Osteocyte (in vitro differentiated cells): ENCODE data around the gene HAGHL. TPM values are rescaled to one million over a fixed set of nuclear protein-coding genes. Genes with fewer than 3 reads are reported as not detected.

Experiments used
- DNase-seq: peaks from one replicate; pipeline ENCODE4 v3.0.0; 2021; ENCODE audit warnings: mixed read lengths; ENCODE audit not compliant: unreplicated experiment; ENCODE audit errors: extremely low spot score
- H3K27ac Mint-ChIP-seq: one replicate; pipeline ENCODE4 v1.8.0; 2021; ENCODE audit warnings: mild to moderate bottlenecking, mixed read lengths; ENCODE audit not compliant: unreplicated experiment
- H3K27me3 Mint-ChIP-seq: one replicate; pipeline ENCODE4 v1.8.0; 2021; ENCODE audit warnings: mixed read lengths; ENCODE audit not compliant: unreplicated experiment
- H3K36me3 Mint-ChIP-seq: one replicate; pipeline ENCODE4 v1.8.0; 2021; ENCODE audit warnings: mixed read lengths; ENCODE audit not compliant: unreplicated experiment
- H3K4me1 Mint-ChIP-seq: one replicate; pipeline ENCODE4 v1.8.0; 2021; ENCODE audit warnings: mixed read lengths; ENCODE audit not compliant: unreplicated experiment
- H3K4me3 Mint-ChIP-seq: one replicate; pipeline ENCODE4 v1.8.0; 2021; ENCODE audit warnings: mild to moderate bottlenecking, moderate library complexity, mixed read lengths; ENCODE audit not compliant: unreplicated experiment
- H3K9me3 Mint-ChIP-seq: one replicate; pipeline ENCODE4 v1.8.0; 2021; ENCODE audit warnings: mixed read lengths; ENCODE audit not compliant: unreplicated experiment
- CTCF ChIP-seq: fragments of 200-600 bp; sonication (generic); IDR thresholded peaks from 2 replicates; pipeline ENCODE4 v1.5.0; 2021; ENCODE audit warnings: antibody characterized with exemption, mild to moderate bottlenecking, moderate library complexity
- total RNA-seq: library from RNA; stranded (reverse); gene quantifications from 2 replicates; pipeline ENCODE4 v1.2.1, GENCODE V29; 2021

Gene HAGHL
- total RNA-seq, 1 donor from 2014 or later, result 17.3 TPM

- no peak for TF ChIP-seq CTCF
- Mint-ChIP-seq H3K27ac (peak overlapping the region; percentile 75), H3K36me3 (no peaks in the 10 kb centered on the region), H3K9me3 (no peaks in the 10 kb centered on the region), H3K4me3 (peak overlapping the region; percentile 79), H3K4me1 (peaks cover 22% of the 10 kb centered on the region), H3K27me3 (no peaks in the 10 kb centered on the region)
- DNase-seq, result no peak
Measured at GRCh38 chr16:720447-720989, 6.4 kb upstream of the HAGHL start.

- H3K4me3 Mint-ChIP-seq, result peak within 1 kb of the TSS; percentile 79
- peak; percentile 92 for DNase-seq
- no peaks in the 10 kb centered on the region for H3K9me3 Mint-ChIP-seq
- H3K27ac Mint-ChIP-seq, result peak within 1 kb of the TSS; percentile 75
- H3K36me3 Mint-ChIP-seq, result no peaks in the 10 kb centered on the region
- H3K27me3 Mint-ChIP-seq, result no peaks in the 10 kb centered on the region
- H3K4me1 Mint-ChIP-seq, result peaks cover 18% of the 10 kb centered on the region
- peak; percentile 7 for TF ChIP-seq CTCF
Measured at GRCh38 chr16:720990-721764, 5.7 kb upstream of the HAGHL start, which contains the start of gene ANTKMT. TSS of gene ANTKMT (plus strand) at chr16:721146. CDS start at chr16:721275, 129 bp downstream.

- Mint-ChIP-seq H3K27me3 (no peaks in the 10 kb centered on the region), H3K4me1 (peaks cover 16% of the 10 kb centered on the region), H3K9me3 (no peaks in the 10 kb centered on the region), H3K36me3 (no peaks in the 10 kb centered on the region), H3K4me3 (peak overlapping the region; percentile 52), H3K27ac (no peak overlapping the region)
- no peak for TF ChIP-seq CTCF
- DNase-seq, result no peak
Measured at GRCh38 chr16:721765-722540, 5.0 kb upstream of the HAGHL start.

- peak overlapping the region; percentile 52 for H3K4me3 Mint-ChIP-seq
Measured at GRCh38 chr16:722835-723633, 3.9 kb upstream of the HAGHL start.

More at GRCh38 chr16:722835-723633, 3.9 kb upstream of the HAGHL start:
- no peak for TF ChIP-seq CTCF
- Mint-ChIP-seq H3K27me3 (no peaks in the 10 kb centered on the region), H3K36me3 (no peaks in the 10 kb centered on the region), H3K27ac (no peak overlapping the region), H3K4me1 (peaks cover 16% of the 10 kb centered on the region), H3K9me3 (no peaks in the 10 kb centered on the region)
- DNase-seq, result no peak
